Mesenchymal stem cell (in vitro differentiated cells and primary cell): ENCODE results near the gene MED8.

ENCODE experiments used
- DNase-seq: peaks from one replicate; pipeline ENCODE4 v3.0.0-alpha.2; 2013
- H2AFZ ChIP-seq: one replicate; pipeline ENCODE4 v1.6.1; 2013; ENCODE audit warnings: low read depth, mild to moderate bottlenecking, control low read depth, inconsistent platforms, low read length, moderate library complexity
- H2AK5ac ChIP-seq: 2 replicates; pipeline ENCODE4 v1.6.1; 2013; ENCODE audit warnings: low read length, moderate library complexity, mild to moderate bottlenecking, inconsistent platforms; ENCODE audit not compliant: severe bottlenecking
- H2BK120ac ChIP-seq: one replicate; pipeline ENCODE4 v1.6.1; 2013; ENCODE audit warnings: low read depth, mild to moderate bottlenecking, inconsistent platforms, low read length, moderate library complexity
- H2BK12ac ChIP-seq, 2 experiments: one replicate each; pipeline ENCODE4 v1.6.1; 2013; ENCODE audit warnings: inconsistent platforms in 2 of 2, low read length in 2 of 2, mild to moderate bottlenecking in 2 of 2, moderate library complexity in 2 of 2, control low read depth in 1 of 2
- H2BK15ac ChIP-seq: one replicate; pipeline ENCODE4 v1.6.1; 2013; ENCODE audit warnings: mild to moderate bottlenecking, low read depth, inconsistent platforms; ENCODE audit not compliant: poor library complexity, severe bottlenecking
- H2BK5ac ChIP-seq: 2 replicates; pipeline ENCODE4 v1.6.1; 2013; ENCODE audit warnings: low read depth, mild to moderate bottlenecking, low read length, control low read depth, inconsistent platforms; ENCODE audit not compliant: poor library complexity, severe bottlenecking
- H3K14ac ChIP-seq, 2 experiments: one replicate each; pipeline ENCODE4 v1.6.1; 2013; ENCODE audit warnings: inconsistent platforms in 2 of 2, low read length in 2 of 2, control low read depth in 1 of 2, mild to moderate bottlenecking in 1 of 2, moderate library complexity in 1 of 2
- H3K18ac ChIP-seq, 2 experiments: one replicate each; pipeline ENCODE4 v1.6.1; 2013; ENCODE audit warnings: inconsistent platforms in 2 of 2, low read length in 2 of 2, control low read depth in 1 of 2, low read depth in 1 of 2, mild to moderate bottlenecking in 1 of 2
- H3K23ac ChIP-seq, 2 experiments: one replicate each; pipeline ENCODE4 v1.6.1; 2013; ENCODE audit warnings: inconsistent platforms in 2 of 2, low read length in 2 of 2, mild to moderate bottlenecking in 2 of 2, moderate library complexity in 2 of 2, control low read depth in 1 of 2
- H3K27ac ChIP-seq: 2 replicates; pipeline ENCODE4 v1.5.1; 2013; ENCODE audit warnings: mild to moderate bottlenecking, moderate library complexity, low read length, control low read depth, inconsistent platforms; ENCODE audit not compliant: poor library complexity, severe bottlenecking
- H3K27me3 ChIP-seq, 2 experiments: 2 replicates each; pipeline versions ENCODE4 v1.6.1 to v1.7.0; 2013; ENCODE audit warnings: low read length in 2 of 2, mild to moderate bottlenecking in 2 of 2, moderate library complexity in 2 of 2, control low read depth in 1 of 2, inconsistent platforms in 1 of 2; ENCODE audit not compliant: control insufficient read depth in 1 of 2, insufficient read depth in 1 of 2
- H3K36me3 ChIP-seq, 2 experiments: 2 replicates each; pipeline versions ENCODE4 v1.6.1 to v1.7.0; 2013; ENCODE audit warnings: low read length in 2 of 2, control low read depth in 1 of 2, inconsistent platforms in 1 of 2, low read depth in 1 of 2, mild to moderate bottlenecking in 1 of 2; ENCODE audit not compliant: insufficient read depth in 2 of 2, control insufficient read depth in 1 of 2
- H3K4ac ChIP-seq, 2 experiments: one replicate each; pipeline ENCODE4 v1.6.1; 2013; ENCODE audit warnings: inconsistent platforms in 2 of 2, low read length in 2 of 2, mild to moderate bottlenecking in 2 of 2, moderate library complexity in 2 of 2, control low read depth in 1 of 2, low read depth in 1 of 2
- H3K4me1 ChIP-seq: 2 replicates; pipeline ENCODE4 v1.6.1; 2013; ENCODE audit warnings: low read depth, low read length, control low read depth; ENCODE audit not compliant: control insufficient read depth, insufficient read depth
- H3K4me2 ChIP-seq: 2 replicates; pipeline ENCODE4 v1.6.1; 2013; ENCODE audit warnings: low read length, mild to moderate bottlenecking, inconsistent platforms; ENCODE audit not compliant: poor library complexity, severe bottlenecking
- H3K4me3 ChIP-seq, 2 experiments: 2 replicates each; pipeline versions ENCODE4 v1.5.1 to v1.7.0; 2013; ENCODE audit warnings: low read length in 2 of 2, mild to moderate bottlenecking in 2 of 2, control low read depth in 1 of 2, low read depth in 1 of 2; ENCODE audit not compliant: insufficient read depth in 1 of 2
- H3K79me1 ChIP-seq: replicated peaks from 2 replicates; pipeline ENCODE4 v1.6.1; 2013; ENCODE audit warnings: mild to moderate bottlenecking, control low read depth, low read length, inconsistent platforms; ENCODE audit not compliant: poor library complexity, severe bottlenecking
- H3K9ac ChIP-seq: 2 replicates; pipeline ENCODE4 v1.7.0; 2013; ENCODE audit warnings: mild to moderate bottlenecking, low read length, moderate library complexity
- H3K9me3 ChIP-seq: 2 replicates; pipeline ENCODE4 v1.7.0; 2013; ENCODE audit warnings: mild to moderate bottlenecking, low read length; ENCODE audit not compliant: control insufficient read depth
- H4K8ac ChIP-seq: one replicate; pipeline ENCODE4 v1.6.1; 2013; ENCODE audit warnings: inconsistent platforms, mild to moderate bottlenecking, low read length, moderate library complexity
- H4K91ac ChIP-seq: one replicate; pipeline ENCODE4 v1.6.1; 2013; ENCODE audit warnings: mild to moderate bottlenecking, low read length, inconsistent platforms
- WGBS: methylation state at CpG from one replicate; pipeline ENCODE4 v1.1.7; 2013; ENCODE audit warnings: mixed read lengths; 5-methylcytosine and 5-hydroxymethylcytosine counted together

The MED8 gene

DNA sequence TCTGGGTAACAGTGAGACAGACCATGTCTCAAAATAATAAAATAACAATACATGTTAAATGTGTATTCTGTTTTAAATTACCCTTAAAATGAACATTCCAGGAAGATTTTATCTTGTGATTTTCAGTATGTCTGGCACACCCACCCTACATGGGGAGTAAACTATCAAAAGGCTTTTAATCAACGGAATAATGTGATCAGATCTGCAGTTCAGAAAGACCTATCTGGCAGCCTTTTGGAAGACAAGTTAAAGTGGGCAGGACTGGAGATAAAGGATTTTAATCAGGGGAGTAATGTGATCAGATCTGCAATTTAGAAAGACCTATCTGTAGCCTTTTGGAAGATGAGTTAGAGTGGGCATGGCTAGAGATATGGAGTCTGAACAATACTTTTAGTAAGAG, 10.1 kb downstream of the MED8 start:
- Histone ChIP-seq H3K79me1 (peaks cover 4% of the 10 kb centered on the region), H3K4me1 (no peaks in the 10 kb centered on the region), H3K9me3 (no peaks in the 10 kb centered on the region), H4K91ac (no peak overlapping the region), H3K4ac (no peak overlapping the region), H3K23ac (no peak overlapping the region), H2AK5ac (no peak overlapping the region), H3K9ac (no peak overlapping the region), H3K14ac (no peak overlapping the region), H3K36me3 (peaks cover 24 to 56% of the 10 kb centered on the region in 2 experiments), H2BK15ac (no peak overlapping the region), H2AFZ (no peak overlapping the region), H2BK5ac (no peak overlapping the region), H3K4me2 (no peak overlapping the region), H3K4me3 (no peak overlapping the region), H2BK12ac (no peak overlapping the region), H3K27me3 (no peaks in the 10 kb centered on the region), H3K27ac (no peak overlapping the region), H3K18ac (no peak overlapping the region), H4K8ac (no peak overlapping the region), H2BK120ac (no peak overlapping the region)
- 96% methylated on average over 1 of the region's 1 CpG for WGBS
- no peak for DNase-seq

DNA sequence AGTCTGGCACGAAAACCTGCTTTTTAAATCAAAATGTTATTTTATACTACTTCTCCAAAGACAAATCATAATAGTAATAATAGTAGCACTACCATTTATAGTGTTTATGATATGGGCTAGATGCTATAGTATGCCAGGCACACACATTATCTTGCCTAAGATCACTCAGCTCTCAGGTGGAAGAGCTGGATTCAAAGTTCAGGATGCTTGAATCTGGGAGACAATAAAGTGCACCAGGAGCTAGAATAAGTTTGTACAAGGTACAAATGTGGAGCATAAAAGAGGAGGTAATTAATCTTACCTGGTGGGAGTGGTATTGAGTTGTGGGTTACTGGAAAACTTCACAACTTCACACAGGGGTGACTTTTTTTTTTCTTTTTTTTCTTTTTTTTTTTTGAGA, 11.8 kb downstream of the MED8 start:
- Histone ChIP-seq H2BK5ac (no peak overlapping the region), H3K4me1 (peaks cover 2% of the 10 kb centered on the region), H3K9me3 (no peaks in the 10 kb centered on the region), H4K8ac (no peak overlapping the region), H3K79me1 (peaks cover 1% of the 10 kb centered on the region), H3K27ac (no peak overlapping the region), H2BK12ac (no peak overlapping the region), H3K9ac (no peak overlapping the region), H2AK5ac (no peak overlapping the region), H3K27me3 (no peaks in the 10 kb centered on the region), H3K4me2 (no peak overlapping the region), H3K4me3 (no peak overlapping the region), H3K14ac (no peak overlapping the region), H3K23ac (no peak overlapping the region), H2BK120ac (no peak overlapping the region), H2BK15ac (no peak overlapping the region), H2AFZ (no peak overlapping the region), H4K91ac (no peak overlapping the region), H3K36me3 (peaks cover 14 to 39% of the 10 kb centered on the region in 2 experiments), H3K18ac (no peak overlapping the region), H3K4ac (no peak overlapping the region)
- DNase-seq: no peak
- no CpG with 5 or more reads among the region's 1 CpG for WGBS

DNA sequence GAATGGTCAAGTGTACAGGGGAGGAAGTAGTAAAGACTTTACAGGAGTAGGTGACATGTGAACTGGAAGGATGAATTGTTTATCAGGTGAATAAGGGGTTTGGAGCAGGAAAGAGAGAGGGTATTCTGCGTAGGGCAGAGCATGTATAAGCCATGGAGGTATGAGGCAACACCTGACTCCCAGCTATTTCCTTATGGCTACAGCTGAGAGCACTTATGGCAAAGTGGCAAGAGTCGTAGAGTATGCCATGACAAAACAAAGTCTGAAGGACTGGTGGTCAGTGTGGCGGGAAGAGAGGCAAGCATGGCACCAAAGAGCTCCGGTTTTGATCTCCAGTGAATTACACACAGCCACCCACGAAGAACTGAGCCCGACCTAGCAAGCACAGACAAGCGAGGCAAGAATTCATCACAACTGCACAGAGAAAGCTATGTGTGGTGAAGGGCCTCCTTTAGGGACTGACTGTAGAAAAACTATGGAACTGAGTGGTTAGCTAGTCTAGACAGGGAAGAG, 12.8 kb downstream of the MED8 start:
- Histone ChIP-seq H2BK12ac (no peak overlapping the region), H3K79me1 (peaks cover 1% of the 10 kb centered on the region), H3K9me3 (no peaks in the 10 kb centered on the region), H3K27me3 (no peaks in the 10 kb centered on the region), H3K9ac (no peak overlapping the region), H3K27ac (no peak overlapping the region), H3K36me3 (peaks cover 5 to 29% of the 10 kb centered on the region in 2 experiments), H3K18ac (no peak overlapping the region), H3K4me3 (no peak overlapping the region), H2AFZ (no peak overlapping the region), H3K4me2 (no peak overlapping the region), H3K14ac (no peak overlapping the region), H3K4ac (no peak overlapping the region), H3K23ac (no peak overlapping the region), H2BK15ac (no peak overlapping the region), H4K91ac (no peak overlapping the region), H4K8ac (no peak overlapping the region), H3K4me1 (peaks cover 2% of the 10 kb centered on the region), H2AK5ac (no peak overlapping the region), H2BK120ac (no peak overlapping the region), H2BK5ac (no peak overlapping the region)
- WGBS: 97% methylated on average over 7 of the region's 7 CpGs
- DNase-seq: no peak

DNA sequence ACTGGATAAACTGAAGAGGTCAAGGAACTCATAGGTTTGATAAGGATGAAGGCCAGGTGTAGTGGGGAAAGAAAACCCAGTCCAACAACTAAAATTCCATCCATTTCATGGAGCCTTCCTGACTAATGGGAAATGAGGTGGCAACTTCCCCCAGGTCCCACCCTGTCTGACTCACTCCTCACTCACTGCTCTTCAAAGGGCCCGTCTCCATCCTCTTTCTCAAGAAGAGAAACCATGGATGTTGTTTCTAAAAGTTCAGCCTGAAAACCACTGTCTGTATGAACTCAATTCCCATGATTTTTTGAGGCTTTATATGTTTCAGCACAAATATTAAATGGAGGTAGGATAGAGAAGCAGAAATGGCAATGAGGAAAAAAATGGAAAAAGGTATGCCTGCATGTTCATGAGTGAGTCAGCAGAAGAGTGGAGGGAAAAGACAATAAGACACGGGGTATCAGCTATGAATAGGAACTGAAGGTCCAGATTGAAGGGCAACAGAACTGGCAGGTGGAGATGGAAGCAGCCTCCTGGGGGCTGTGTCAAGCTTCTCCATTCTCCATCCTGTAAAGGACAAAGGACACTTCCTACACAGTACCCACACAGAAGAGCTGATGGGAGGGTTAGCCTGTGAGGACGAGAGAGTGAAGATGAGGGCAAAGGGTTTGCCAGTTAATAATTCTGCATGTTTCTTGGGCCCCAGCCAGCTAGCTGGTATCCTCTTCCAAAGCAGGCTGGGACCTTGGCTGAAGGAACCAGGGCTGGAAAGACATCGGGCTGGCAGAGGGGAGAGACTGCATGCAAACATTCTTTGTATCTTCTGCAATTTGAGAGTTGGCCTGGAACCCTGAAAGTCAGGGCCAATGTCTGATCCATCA, 16.3 kb downstream of the MED8 start:
- H3K79me1 ChIP-seq: peaks cover 7% of the 10 kb centered on the region
- peaks cover 3 to 19% of the 10 kb centered on the region in 2 experiments for H3K36me3 ChIP-seq
- H3K9me3 ChIP-seq: no peaks in the 10 kb centered on the region
- H2AK5ac ChIP-seq: no peak overlapping the region
- 49% methylated on average over 4 of the region's 4 CpGs for WGBS
- H2BK12ac ChIP-seq: no peak overlapping the region
- no peak overlapping the region for H3K27ac ChIP-seq
- H2AFZ ChIP-seq: no peak overlapping the region
- H2BK120ac ChIP-seq: no peak overlapping the region
- H3K4me1 ChIP-seq: peaks cover 6% of the 10 kb centered on the region
- no peak overlapping the region for H3K18ac ChIP-seq
- DNase-seq: peak; percentile 69
- no peak overlapping the region for H3K4me2 ChIP-seq
- H3K23ac ChIP-seq: no peak overlapping the region
- H3K14ac ChIP-seq: no peak overlapping the region
- H4K91ac ChIP-seq: no peak overlapping the region
- no peak overlapping the region for H2BK5ac ChIP-seq
- H3K27me3 ChIP-seq: no peaks in the 10 kb centered on the region
- peak overlapping the region; percentile 68 for H3K9ac ChIP-seq
- peak overlapping the region in 1 of 2 experiments; percentile 40 for H3K4me3 ChIP-seq
- H3K4ac ChIP-seq: no peak overlapping the region
- H2BK15ac ChIP-seq: no peak overlapping the region
- H4K8ac ChIP-seq: peak overlapping the region; percentile 55
